ENCODE data around the gene TRPM2.

- TF ChIP-seq CTCF (IDR thresholded peaks at IDR 0.05; ENCODE audit: borderline replicate concordance, extremely low read depth, low read length, poor library complexity, severe bottlenecking) (no peak), EZH2 (IDR thresholded peaks at IDR 0.05; ENCODE audit: borderline replicate concordance, low read depth, low read length, severe bottlenecking) (no peak)
These were observed 1.7 kb downstream of the TRPM2 start for GRCh38 chr21:44354775-44355771.

All from DND-41 (cell line).